H9 (cell line): ENCODE results near the gene ATE1. TPM values are rescaled to one million over a fixed set of nuclear protein-coding genes. Genes with fewer than 3 reads are reported as not detected.

Experiments used
- DNase-seq: peaks from one replicate; pipeline ENCODE4 v3.0.0-alpha.2; 2017
- H2AFZ ChIP-seq: one replicate; pipeline ENCODE4 v1.6.1; 2013; ENCODE audit warnings: mild to moderate bottlenecking, low read length, control low read depth, moderate library complexity
- H2AK5ac ChIP-seq: 2 replicates; pipeline ENCODE4 v1.6.1; 2013; ENCODE audit warnings: low read length, control low read depth, mixed read lengths; ENCODE audit not compliant: insufficient read length
- H2BK120ac ChIP-seq: one replicate; pipeline ENCODE4 v1.6.1; 2013; ENCODE audit warnings: low read depth, mild to moderate bottlenecking, low read length, control low read depth, inconsistent platforms; ENCODE audit not compliant: poor library complexity, severe bottlenecking
- H2BK12ac ChIP-seq: 2 replicates; pipeline ENCODE4 v1.6.1; 2013; ENCODE audit warnings: low read length, control low read depth, mixed read lengths, low read depth; ENCODE audit not compliant: insufficient read length
- H2BK15ac ChIP-seq: 2 replicates; pipeline ENCODE4 v1.6.1; 2013; ENCODE audit warnings: low read depth, low read length, control low read depth
- H2BK20ac ChIP-seq: one replicate; pipeline ENCODE4 v1.6.1; 2013; ENCODE audit warnings: low read depth, mild to moderate bottlenecking, low read length, control low read depth, inconsistent platforms; ENCODE audit not compliant: poor library complexity, severe bottlenecking
- H2BK5ac ChIP-seq: 2 replicates; pipeline ENCODE4 v1.6.1; 2013; ENCODE audit warnings: low read length, control low read depth, mixed read lengths; ENCODE audit not compliant: insufficient read length
- H3K14ac ChIP-seq: 2 replicates; pipeline ENCODE4 v1.6.1; 2013; ENCODE audit warnings: low read length, control low read depth; ENCODE audit not compliant: insufficient read depth
- H3K18ac ChIP-seq: 2 replicates; pipeline ENCODE4 v1.6.1; 2013; ENCODE audit warnings: low read depth, mild to moderate bottlenecking, mixed read lengths, low read length, control low read depth; ENCODE audit not compliant: insufficient read length
- H3K23ac ChIP-seq: 2 replicates; pipeline ENCODE4 v1.6.1; 2013; ENCODE audit warnings: low read length, control low read depth, mixed read lengths, low read depth; ENCODE audit not compliant: insufficient read length
- H3K23me2 ChIP-seq: 2 replicates; pipeline ENCODE4 v1.6.1; 2013; ENCODE audit warnings: low read depth, mild to moderate bottlenecking, mixed read lengths, low read length, control low read depth; ENCODE audit not compliant: insufficient read length, poor library complexity, severe bottlenecking
- H3K27ac ChIP-seq: 2 replicates; pipeline ENCODE4 v1.5.1; 2013; ENCODE audit warnings: low read length, control low read depth, mixed read lengths, low read depth; ENCODE audit not compliant: insufficient read length
- H3K27me3 ChIP-seq: 2 replicates; pipeline ENCODE4 v1.6.1; 2013; ENCODE audit warnings: low read length, control low read depth, inconsistent platforms; ENCODE audit not compliant: insufficient read depth
- H3K4ac ChIP-seq: 2 replicates; pipeline ENCODE4 v1.6.1; 2013; ENCODE audit warnings: low read depth, mild to moderate bottlenecking, control low read depth, inconsistent platforms, low read length, moderate library complexity
- H3K4me1 ChIP-seq: 2 replicates; pipeline ENCODE4 v1.6.1; 2013; ENCODE audit warnings: low read length, control low read depth, inconsistent platforms; ENCODE audit not compliant: insufficient read depth
- H3K4me2 ChIP-seq: 2 replicates; pipeline ENCODE4 v1.6.1; 2013; ENCODE audit warnings: low read length, control low read depth, mixed read lengths; ENCODE audit not compliant: insufficient read length, insufficient read depth
- H3K56ac ChIP-seq: 2 replicates; pipeline ENCODE4 v1.6.1; 2013; ENCODE audit warnings: low read depth, mild to moderate bottlenecking, mixed read lengths, low read length, control low read depth; ENCODE audit not compliant: insufficient read length
- H3K79me1 ChIP-seq: 2 replicates; pipeline ENCODE4 v1.6.1; 2013; ENCODE audit warnings: low read depth, mild to moderate bottlenecking, moderate library complexity, low read length, control low read depth, inconsistent platforms; ENCODE audit not compliant: insufficient read depth, poor library complexity, severe bottlenecking
- H3K79me2 ChIP-seq: 2 replicates; pipeline ENCODE4 v1.6.1; 2013; ENCODE audit warnings: low read length, control low read depth, inconsistent platforms; ENCODE audit not compliant: insufficient read depth
- H3K9ac ChIP-seq: 2 replicates; pipeline ENCODE4 v1.6.1; 2013; ENCODE audit warnings: low read length, control low read depth, mixed read lengths; ENCODE audit not compliant: insufficient read length; ENCODE audit errors: extremely low read depth
- H3K9me3 ChIP-seq: one replicate; pipeline ENCODE4 v1.6.1; 2013; ENCODE audit warnings: low read depth, low read length, inconsistent platforms; ENCODE audit not compliant: control insufficient read depth
- H3T11ph ChIP-seq: one replicate; pipeline ENCODE4 v1.6.1; 2013; ENCODE audit warnings: mild to moderate bottlenecking, low read length, control low read depth, inconsistent platforms
- H4K20me1 ChIP-seq: one replicate; pipeline ENCODE4 v1.6.1; 2013; ENCODE audit not compliant: control insufficient read depth, insufficient read length, insufficient read depth
- H4K5ac ChIP-seq: 2 replicates; pipeline ENCODE4 v1.6.1; 2013; ENCODE audit warnings: low read depth, mild to moderate bottlenecking, mixed read lengths, low read length, control low read depth; ENCODE audit not compliant: insufficient read length
- H4K8ac ChIP-seq: replicated peaks from 2 replicates; pipeline ENCODE4 v1.6.1; 2013; ENCODE audit warnings: low read length, control low read depth, mixed read lengths, low read depth; ENCODE audit not compliant: insufficient read length
- H4K91ac ChIP-seq: 2 replicates; pipeline ENCODE4 v1.6.1; 2013; ENCODE audit warnings: low read depth, mild to moderate bottlenecking, moderate library complexity, mixed read lengths, low read length, control low read depth; ENCODE audit not compliant: insufficient read length
- H3K27ac Mint-ChIP-seq, 3 experiments: 2 replicates in 2 of 3; 3 replicates in 1 of 3; pipeline ENCODE4 v1.8.0; 2020 to 2021; ENCODE audit warnings: mixed read lengths in 3 of 3, mild to moderate bottlenecking in 1 of 3, moderate library complexity in 1 of 3
- H3K27me3 Mint-ChIP-seq: 2 replicates; pipeline ENCODE4 v1.8.0; 2021; ENCODE audit warnings: low read depth, mild to moderate bottlenecking, moderate library complexity, mixed read lengths
- H3K36me3 Mint-ChIP-seq, 3 experiments: 2 replicates in 2 of 3; 3 replicates in 1 of 3; pipeline ENCODE4 v1.8.0; 2020 to 2021; ENCODE audit warnings: low read depth in 3 of 3, mixed read lengths in 3 of 3; ENCODE audit not compliant: insufficient read depth in 1 of 3
- H3K4me1 Mint-ChIP-seq, 2 experiments: 2 replicates each; pipeline ENCODE4 v1.8.0; 2020; ENCODE audit warnings: mixed read lengths in 2 of 2
- H3K4me3 Mint-ChIP-seq, 2 experiments: 2 replicates in 1 of 2; 3 replicates in 1 of 2; pipeline ENCODE4 v1.8.0; 2020 to 2021; ENCODE audit warnings: mild to moderate bottlenecking in 2 of 2, mixed read lengths in 2 of 2, moderate library complexity in 1 of 2
- H3K9me3 Mint-ChIP-seq, 2 experiments: 2 replicates in 1 of 2; 3 replicates in 1 of 2; pipeline ENCODE4 v1.8.0; 2020; ENCODE audit warnings: mild to moderate bottlenecking in 2 of 2, mixed read lengths in 2 of 2, moderate library complexity in 1 of 2
- WGBS: extraction: QIAGEN DNeasy Blood & Tissue Kit; methylation state at CpG from one replicate; pipeline ENCODE4 v1.1.7; 2013; ENCODE audit warnings: missing lambda C conversion rate, low lambda C conversion rate, mixed read lengths; ENCODE audit not compliant: insufficient read length; ENCODE audit errors: extremely low coverage; 5-methylcytosine and 5-hydroxymethylcytosine counted together
- total RNA-seq: library from RNA; stranded (reverse); gene quantifications from 2 replicates; pipeline ENCODE4 v1.2.1, GENCODE V29; 2021
- TF ChIP-seq, protein P1 (sequence below): fragments of 200-600 bp; sonication (generic); conservative IDR thresholded peaks from 3 replicates; pipeline ENCODE4 v1.8.0; 2021; ENCODE audit warnings: antibody characterized with exemption, mild to moderate bottlenecking

The ATE1 gene
- total RNA-seq, 1 experiment from 2014 or later, result 29.0 TPM

DNA sequence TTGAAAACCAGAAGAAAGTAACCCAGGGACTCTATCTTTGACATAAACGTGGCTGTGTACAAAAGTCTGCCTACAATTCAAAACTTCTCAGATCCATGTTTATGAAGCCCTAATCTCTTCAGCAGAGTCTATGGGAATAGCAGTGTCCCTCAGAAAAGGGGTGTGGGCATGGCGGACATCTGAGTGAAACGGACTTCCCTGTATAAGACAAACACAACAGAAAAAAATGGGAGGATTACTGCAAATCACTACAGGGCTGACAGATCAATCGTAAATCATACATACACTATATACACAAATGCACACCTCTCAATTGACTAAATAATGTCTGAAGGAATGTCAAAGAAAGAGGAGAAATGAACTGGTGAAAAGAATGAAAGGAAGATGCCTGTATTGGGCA lies 114.0 kb downstream of the ATE1 start:
- H3K27ac Mint-ChIP-seq, result no peak overlapping the region
- H3K56ac ChIP-seq, result no peak overlapping the region

More for the DNA sequence above, 114.0 kb downstream of the ATE1 start:
- Histone ChIP-seq H2BK20ac (no peak overlapping the region), H2BK5ac (no peak overlapping the region), H3K4ac (no peak overlapping the region), H3K79me1 (no peaks in the 10 kb centered on the region), H3K14ac (no peak overlapping the region), H3K79me2 (no peaks in the 10 kb centered on the region), H2BK12ac (no peak overlapping the region), H4K20me1 (no peaks in the 10 kb centered on the region), H4K91ac (no peak overlapping the region), H2AK5ac (no peak overlapping the region), H3K27me3 (no peaks in the 10 kb centered on the region), H3K23ac (no peak overlapping the region), H3K9ac (no peak overlapping the region), H3T11ph (no peak overlapping the region), H4K5ac (no peak overlapping the region), H3K18ac (no peak overlapping the region), H2AFZ (no peak overlapping the region), H3K4me1 (no peaks in the 10 kb centered on the region), H2BK120ac (no peak overlapping the region), H3K23me2 (no peaks in the 10 kb centered on the region), H2BK15ac (no peak overlapping the region), H3K9me3 (no peaks in the 10 kb centered on the region), H4K8ac (no peak overlapping the region), H3K4me2 (no peak overlapping the region), H3K27ac (no peak overlapping the region)
- Mint-ChIP-seq H3K4me3 (no peak overlapping the region), H3K36me3 (no peaks in the 10 kb centered on the region; a peak in 2 of 7 replicates), H3K9me3 (no peaks in the 10 kb centered on the region; a peak in 1 of 5 replicates), H3K4me1 (no peaks in the 10 kb centered on the region), H3K27me3 (no peaks in the 10 kb centered on the region)
- TF ChIP-seq, protein P1, sequence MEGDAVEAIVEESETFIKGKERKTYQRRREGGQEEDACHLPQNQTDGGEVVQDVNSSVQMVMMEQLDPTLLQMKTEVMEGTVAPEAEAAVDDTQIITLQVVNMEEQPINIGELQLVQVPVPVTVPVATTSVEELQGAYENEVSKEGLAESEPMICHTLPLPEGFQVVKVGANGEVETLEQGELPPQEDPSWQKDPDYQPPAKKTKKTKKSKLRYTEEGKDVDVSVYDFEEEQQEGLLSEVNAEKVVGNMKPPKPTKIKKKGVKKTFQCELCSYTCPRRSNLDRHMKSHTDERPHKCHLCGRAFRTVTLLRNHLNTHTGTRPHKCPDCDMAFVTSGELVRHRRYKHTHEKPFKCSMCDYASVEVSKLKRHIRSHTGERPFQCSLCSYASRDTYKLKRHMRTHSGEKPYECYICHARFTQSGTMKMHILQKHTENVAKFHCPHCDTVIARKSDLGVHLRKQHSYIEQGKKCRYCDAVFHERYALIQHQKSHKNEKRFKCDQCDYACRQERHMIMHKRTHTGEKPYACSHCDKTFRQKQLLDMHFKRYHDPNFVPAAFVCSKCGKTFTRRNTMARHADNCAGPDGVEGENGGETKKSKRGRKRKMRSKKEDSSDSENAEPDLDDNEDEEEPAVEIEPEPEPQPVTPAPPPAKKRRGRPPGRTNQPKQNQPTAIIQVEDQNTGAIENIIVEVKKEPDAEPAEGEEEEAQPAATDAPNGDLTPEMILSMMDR, result no peak
- no peak for DNase-seq
- no CpG with 5 or more reads among the region's 4 CpGs for WGBS
